ENCODE results near the gene AIF1L. TPM values are rescaled to one million over a fixed set of nuclear protein-coding genes. Genes with fewer than 3 reads are reported as not detected.

AIF1L gene
- polyA plus RNA-seq, 1 experiment, result 0.31 TPM

- POLR2A ChIA-PET, result interaction anchor here (0.6 to 1.2 kb wide), 8 partner anchors 9 to 1229 kb away, joined by 3 to 9 read pairs (median 4); partner anchors contain the start of gene SETX
- no peak for TF ChIP-seq CTCF (IDR thresholded peaks at IDR 0.05; ENCODE audit: low read depth, low read length)
- Histone ChIP-seq H3K27ac (ENCODE audit: low read depth, low read length) (peak within 1 kb of the TSS; percentile 47), H3K4me3 (ENCODE audit: low read depth, low read length) (peak within 1 kb of the TSS; percentile 100), H3K27me3 (ENCODE audit: control insufficient read depth, insufficient read depth, low read length) (peaks cover 2% of the 10 kb centered on the region), H3K9me3 (ENCODE audit: control insufficient read depth, insufficient read depth, low read length) (no peaks in the 10 kb centered on the region; the same call in 1 of the 2 replicates)
- CTCF ChIA-PET, result interaction anchor here (1.3 to 1.5 kb wide), 2 partner anchors 68 to 211 kb away, joined by 5 to 7 read pairs; no protein-coding TSS in a partner anchor
- DNase-seq (ENCODE audit: low read depth, low spot score), result peak; percentile 89
These were observed 29.1 kb downstream of the AIF1L start, which contains the start of gene NUP214 for GRCh38 chr9:131125288-131126058. NUP214 (plus strand) TSS chr9:131125586; CDS start chr9:131125705, 119 bp downstream.

GRCh38 chr9:131126059-131126426 is 29.7 kb downstream of the AIF1L start:
- peak overlapping the region; percentile 100 for H3K4me3 ChIP-seq (ENCODE audit: low read depth, low read length)

GRCh38 chr9:131129183-131129582 is 32.9 kb downstream of the AIF1L start:
- no peak for TF ChIP-seq CTCF (IDR thresholded peaks at IDR 0.05; ENCODE audit: low read depth, low read length)
- Histone ChIP-seq H3K9me3 (ENCODE audit: control insufficient read depth, insufficient read depth, low read length) (no peaks in the 10 kb centered on the region; the same call in 1 of the 2 replicates), H3K27ac (ENCODE audit: low read depth, low read length) (no peak overlapping the region), H3K27me3 (ENCODE audit: control insufficient read depth, insufficient read depth, low read length) (no peaks in the 10 kb centered on the region), H3K4me3 (ENCODE audit: low read depth, low read length) (no peak overlapping the region)
- DNase-seq (ENCODE audit: low read depth, low spot score), result no peak
- POLR2A ChIA-PET, result interaction anchor here (0.7 kb wide), 1 partner anchor 427 kb away, joined by 3 read pairs; no protein-coding TSS in a partner anchor
- CTCF ChIA-PET, result no interaction called here

More at GRCh38 chr9:131126059-131126426, 29.7 kb downstream of the AIF1L start:
- CTCF ChIA-PET, result no interaction called here
- Histone ChIP-seq H3K9me3 (ENCODE audit: control insufficient read depth, insufficient read depth, low read length) (no peaks in the 10 kb centered on the region; the same call in 1 of the 2 replicates), H3K27me3 (ENCODE audit: control insufficient read depth, insufficient read depth, low read length) (peaks cover 2% of the 10 kb centered on the region), H3K27ac (ENCODE audit: low read depth, low read length) (peak overlapping the region; percentile 31)
- no peak for DNase-seq (ENCODE audit: low read depth, low spot score)
- POLR2A ChIA-PET, result interaction anchor here (0.9 to 1.2 kb wide), 3 partner anchors 10 to 1229 kb away, joined by 5 to 7 read pairs (median 6); partner anchors contain the start of gene SETX
- TF ChIP-seq CTCF (IDR thresholded peaks at IDR 0.05; ENCODE audit: low read depth, low read length), result no peak

- Histone ChIP-seq H3K4me3 (ENCODE audit: low read depth, low read length) (no peak overlapping the region), H3K27ac (ENCODE audit: low read depth, low read length) (no peak overlapping the region), H3K9me3 (ENCODE audit: control insufficient read depth, insufficient read depth, low read length) (no peaks in the 10 kb centered on the region), H3K27me3 (ENCODE audit: control insufficient read depth, insufficient read depth, low read length) (no peaks in the 10 kb centered on the region)
- no peak for DNase-seq (ENCODE audit: low read depth, low spot score)
- TF ChIP-seq CTCF (IDR thresholded peaks at IDR 0.05; ENCODE audit: low read depth, low read length), result no peak
- ChIA-PET POLR2A (interaction anchor here (0.7 kb wide), 1 partner anchor 34 kb away, joined by 9 read pairs; no protein-coding TSS in a partner anchor), CTCF (no interaction called here)
These were observed 42.3 kb downstream of the AIF1L start for GRCh38 chr9:131138676-131139075.

- CTCF ChIA-PET, result interaction anchor here (1.0 kb wide), 1 partner anchor 93 kb away, joined by 3 read pairs; no protein-coding TSS in a partner anchor
- H3K27ac ChIP-seq (ENCODE audit: low read depth, low read length), result no peak overlapping the region
- H3K27me3 ChIP-seq (ENCODE audit: control insufficient read depth, insufficient read depth, low read length), result no peaks in the 10 kb centered on the region
- POLR2A ChIA-PET, result no interaction called here
- no peaks in the 10 kb centered on the region for H3K9me3 ChIP-seq (ENCODE audit: control insufficient read depth, insufficient read depth, low read length)
- no peak for DNase-seq (ENCODE audit: low read depth, low spot score)
- H3K4me3 ChIP-seq (ENCODE audit: low read depth, low read length), result no peak overlapping the region
- TF ChIP-seq CTCF (IDR thresholded peaks at IDR 0.05; ENCODE audit: low read depth, low read length), result no peak
These were observed 43.8 kb downstream of the AIF1L start for GRCh38 chr9:131140112-131140511.

All from AG04450 (cell line).